HG03342 (cell line): ENCODE results near the gene PHACTR1.
"Not testable (repeated sequence)": the region's sequence is repeated elsewhere in the genome, so short reads cannot be mapped to it uniquely, and the experiment has no call there.

Experiments used
- ATAC-seq: cut with Tn5 transposase; IDR thresholded peaks from one replicate; pipeline ENCODE4 v1.9.1; 2021; ENCODE audit warnings: mild to moderate bottlenecking, moderate library complexity; ENCODE audit not compliant: unreplicated experiment

Gene PHACTR1

GRCh38 chr6:12943549-12943948 lies 227.0 kb downstream of the PHACTR1 start:
- ATAC-seq, result no peak

- no peak for ATAC-seq
Measured at GRCh38 chr6:12944001-12944400, 227.4 kb downstream of the PHACTR1 start.

- ATAC-seq, result not testable (repeated sequence)
Measured at GRCh38 chr6:12944528-12944927, 228.0 kb downstream of the PHACTR1 start.

- ATAC-seq, result no peak
Measured at GRCh38 chr6:12947151-12947871, 230.7 kb downstream of the PHACTR1 start.

GRCh38 chr6:12947967-12948366 lies 231.4 kb downstream of the PHACTR1 start:
- ATAC-seq, result no peak

GRCh38 chr6:12950976-12951375 lies 234.4 kb downstream of the PHACTR1 start:
- ATAC-seq, result no peak

- ATAC-seq, result no peak
Measured at GRCh38 chr6:12951415-12951814, 234.8 kb downstream of the PHACTR1 start.

GRCh38 chr6:12952318-12952717 lies 235.8 kb downstream of the PHACTR1 start:
- no peak for ATAC-seq

- ATAC-seq, result no peak
Measured at GRCh38 chr6:12955956-12956355, 239.4 kb downstream of the PHACTR1 start.

GRCh38 chr6:12956991-12957320 lies 240.4 kb downstream of the PHACTR1 start:
- no peak for ATAC-seq

- no peak for ATAC-seq
Measured at GRCh38 chr6:12957321-12958051, 240.9 kb downstream of the PHACTR1 start.

- ATAC-seq, result no peak
Measured at GRCh38 chr6:12958052-12958706, 241.6 kb downstream of the PHACTR1 start.

- ATAC-seq, result no peak
Measured at GRCh38 chr6:12961761-12962160, 245.2 kb downstream of the PHACTR1 start.

GRCh38 chr6:12962529-12962928 lies 246.0 kb downstream of the PHACTR1 start:
- no peak for ATAC-seq

- no peak for ATAC-seq
Measured at GRCh38 chr6:12962987-12963386, 246.4 kb downstream of the PHACTR1 start.

GRCh38 chr6:12963567-12963966 lies 247.0 kb downstream of the PHACTR1 start:
- no peak for ATAC-seq

GRCh38 chr6:12967686-12968085 lies 251.1 kb downstream of the PHACTR1 start:
- ATAC-seq, result no peak

GRCh38 chr6:12968290-12968689 lies 251.7 kb downstream of the PHACTR1 start:
- ATAC-seq, result no peak

- no peak for ATAC-seq
Measured at GRCh38 chr6:12968839-12969558, 252.4 kb downstream of the PHACTR1 start.

GRCh38 chr6:12969966-12970365 lies 253.4 kb downstream of the PHACTR1 start:
- no peak for ATAC-seq

- no peak for ATAC-seq
Measured at GRCh38 chr6:12973386-12973785, 256.8 kb downstream of the PHACTR1 start.
